CD4-positive, alpha-beta T cell treated with Interleukin-1 beta for 1 hour (primary cell): ENCODE measurements around the gene BPGM.

Experiments
- DNase-seq, 2 donors: peaks; one replicate each; pipeline ENCODE4 v3.0.0-alpha.2; 2020 to 2022

Gene BPGM

GRCh38 chr7:134699021-134699818, 52.6 kb downstream of the BPGM start:
- DNase-seq = no peak

GRCh38 chr7:134699899-134700298, 53.2 kb downstream of the BPGM start:
- DNase-seq = no peak

- peak in 1 of 2 donors; percentile 51 for DNase-seq
Observed at GRCh38 chr7:134701272-134701671, 54.6 kb downstream of the BPGM start.

- DNase-seq = no peak
Observed at GRCh38 chr7:134702366-134703240, 56.0 kb downstream of the BPGM start.

GRCh38 chr7:134703241-134703594, 56.6 kb downstream of the BPGM start:
- no peak for DNase-seq

GRCh38 chr7:134703782-134704181, 57.1 kb downstream of the BPGM start:
- no peak for DNase-seq

GRCh38 chr7:134704827-134705226, 58.2 kb downstream of the BPGM start:
- no peak for DNase-seq

GRCh38 chr7:134705716-134706115, 59.1 kb downstream of the BPGM start:
- no peak for DNase-seq

GRCh38 chr7:134706468-134706867, 59.8 kb downstream of the BPGM start:
- DNase-seq = no peak

GRCh38 chr7:134707663-134708378, 61.2 kb downstream of the BPGM start:
- DNase-seq = no peak

- no peak for DNase-seq
Observed at GRCh38 chr7:134708692-134709091, 62.0 kb downstream of the BPGM start.

- DNase-seq = no peak
Observed at GRCh38 chr7:134709197-134709596, 62.5 kb downstream of the BPGM start.

GRCh38 chr7:134710511-134710853, 63.8 kb downstream of the BPGM start:
- DNase-seq = no peak

- peak; percentile 49 to 52 for DNase-seq
Observed at GRCh38 chr7:134710854-134711624, 64.4 kb downstream of the BPGM start.

GRCh38 chr7:134712196-134712595, 65.5 kb downstream of the BPGM start:
- DNase-seq = no peak

GRCh38 chr7:134714470-134715205, 68.0 kb downstream of the BPGM start:
- no peak for DNase-seq

- no peak for DNase-seq
Observed at GRCh38 chr7:134718211-134718875, 71.7 kb downstream of the BPGM start.

- no peak for DNase-seq
Observed at GRCh38 chr7:134720091-134720935, 73.7 kb downstream of the BPGM start.

GRCh38 chr7:134721171-134721570, 74.5 kb downstream of the BPGM start:
- no peak for DNase-seq

GRCh38 chr7:134722786-134723322, 76.2 kb downstream of the BPGM start:
- no peak for DNase-seq
